CD4-positive, alpha-beta T cell treated with Interleukin-15 for 1 hour (primary cell): Measurements from ENCODE around the gene TAF5.
"Not testable (repeated sequence)": the region's sequence is repeated elsewhere in the genome, so short reads cannot be mapped to it uniquely, and the experiment has no call there.

Experiments used
- DNase-seq: peaks from one replicate; pipeline ENCODE4 v3.0.0-alpha.2; 2020

Gene TAF5

GRCh38 chr10:103415581-103415980 is 47.8 kb downstream of the TAF5 start:
- no peak for DNase-seq

GRCh38 chr10:103416436-103417147 is 48.8 kb downstream of the TAF5 start:
- peak; percentile 56 for DNase-seq

GRCh38 chr10:103417148-103417469 is 49.3 kb downstream of the TAF5 start:
- not testable (repeated sequence) for DNase-seq

- no peak for DNase-seq
Measured at GRCh38 chr10:103417601-103418000, 49.8 kb downstream of the TAF5 start.

- no peak for DNase-seq
Measured at GRCh38 chr10:103419101-103419500, 51.3 kb downstream of the TAF5 start.

- DNase-seq, result no peak
Measured at GRCh38 chr10:103423748-103424147, 56.0 kb downstream of the TAF5 start.

- no peak for DNase-seq
Measured at GRCh38 chr10:103427866-103428265, 60.1 kb downstream of the TAF5 start.

- DNase-seq, result no peak
Measured at GRCh38 chr10:103428989-103429643, 61.3 kb downstream of the TAF5 start.

- DNase-seq, result no peak
Measured at GRCh38 chr10:103429647-103430046, 61.9 kb downstream of the TAF5 start.

- no peak for DNase-seq
Measured at GRCh38 chr10:103431902-103432301, 64.1 kb downstream of the TAF5 start.

- DNase-seq, result no peak
Measured at GRCh38 chr10:103433858-103434257, 66.1 kb downstream of the TAF5 start.
